ENCODE results near the gene P3H1.
"Not testable (repeated sequence)": the region's sequence is repeated elsewhere in the genome, so short reads cannot be mapped to it uniquely, and the experiment has no call there.

Gene P3H1

DNA sequence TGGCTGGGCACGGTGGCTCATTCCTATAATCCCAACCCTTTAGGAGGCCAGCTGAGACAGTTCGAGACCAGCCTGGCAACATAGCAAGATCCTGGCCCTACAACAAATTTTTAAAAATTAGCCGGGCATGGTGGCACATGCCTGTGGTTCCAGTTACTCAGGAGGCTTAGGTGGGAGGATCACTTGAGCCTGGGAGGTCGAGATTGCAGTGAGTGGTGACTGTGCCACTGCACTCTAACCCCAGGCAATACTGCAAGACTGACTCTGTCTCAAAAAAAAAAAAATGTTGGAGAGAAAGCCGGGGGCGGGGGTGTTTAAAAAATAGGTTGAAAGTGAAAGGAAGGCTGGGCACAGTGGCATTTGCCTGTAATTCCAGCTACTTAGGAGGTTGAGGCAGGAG is 43.3 kb downstream of the P3H1 start:
- no peak for DNase-seq

DNA sequence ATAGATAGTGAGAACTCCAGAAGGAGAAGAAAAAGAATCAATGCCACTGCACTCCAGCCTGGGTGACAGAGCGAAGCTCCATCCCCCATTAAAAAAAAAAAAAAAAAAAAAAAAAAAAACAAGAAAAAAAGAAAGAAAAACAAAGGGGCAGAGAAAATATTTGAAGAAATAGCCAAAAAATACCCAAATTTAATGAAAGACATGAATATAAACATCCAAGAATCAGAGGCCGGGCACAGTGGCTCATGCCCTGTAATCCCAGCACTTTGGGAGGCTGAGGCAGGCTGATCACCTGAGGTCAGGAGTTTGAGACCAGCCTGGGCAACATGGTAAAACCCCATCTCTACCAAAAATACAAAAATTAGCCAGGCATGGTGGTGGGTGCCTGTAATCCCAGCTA is 44.4 kb downstream of the P3H1 start:
- DNase-seq: not testable (repeated sequence)

DNA sequence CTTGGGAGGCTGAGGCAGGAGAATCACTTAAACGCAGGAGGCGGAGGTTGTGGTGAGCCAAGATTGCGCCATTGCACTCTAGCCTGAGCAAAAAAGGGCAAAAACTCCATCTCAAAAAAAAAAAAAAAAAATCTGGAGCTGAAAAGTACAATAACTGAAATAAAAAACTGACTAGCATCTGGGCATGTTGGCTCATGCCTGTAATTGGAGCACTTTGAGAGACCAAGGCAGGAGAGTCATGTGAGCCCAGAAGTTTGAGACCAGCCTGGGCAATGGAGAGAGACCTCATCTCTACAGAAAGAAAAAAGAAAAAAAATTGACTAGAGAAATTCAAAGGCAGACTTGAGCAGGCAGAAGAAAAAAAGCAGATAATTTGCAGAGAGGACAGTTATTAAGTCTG is 44.9 kb downstream of the P3H1 start:
- no peak for DNase-seq

DNA sequence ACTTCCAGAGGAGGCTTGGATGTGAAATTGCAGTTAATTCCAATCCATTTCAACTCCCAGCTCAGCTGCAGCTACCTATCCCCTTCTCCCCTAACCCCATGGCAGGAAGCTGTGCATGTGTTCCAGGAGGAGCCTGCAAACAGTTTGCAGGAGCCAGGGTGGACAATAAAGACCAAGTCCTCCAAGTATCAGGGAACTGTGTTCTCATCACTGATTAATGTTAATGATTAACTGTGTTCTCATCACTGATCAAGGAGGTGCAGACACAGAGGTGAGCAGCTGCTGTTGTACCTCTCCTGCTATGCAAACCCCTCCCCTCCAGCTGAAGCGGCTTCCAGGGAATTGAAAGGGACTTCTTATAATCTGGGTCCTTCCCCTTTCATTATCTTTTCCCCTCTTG is 46.0 kb downstream of the P3H1 start:
- no peak for DNase-seq

DNA sequence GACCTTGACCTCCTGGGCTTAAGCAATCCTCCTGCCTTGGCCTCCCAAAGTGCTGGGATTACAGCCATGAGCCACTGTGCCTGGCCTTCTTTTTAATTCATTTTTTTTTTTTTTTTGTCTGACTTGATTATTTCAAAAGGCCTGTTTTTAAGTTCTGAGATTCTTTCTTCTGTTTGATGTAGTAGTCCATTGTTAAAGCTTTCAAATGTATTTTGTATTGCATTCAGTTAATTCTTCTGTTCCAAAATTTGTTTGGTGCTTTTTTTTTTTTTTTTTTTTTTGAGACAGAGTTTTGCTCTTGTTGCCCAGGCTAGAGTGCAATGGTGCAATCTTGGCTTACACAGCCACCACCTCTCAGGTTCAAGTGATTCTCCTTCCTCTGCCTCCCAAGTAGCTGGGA is 52.4 kb downstream of the P3H1 start:
- not testable (repeated sequence) for DNase-seq

DNA sequence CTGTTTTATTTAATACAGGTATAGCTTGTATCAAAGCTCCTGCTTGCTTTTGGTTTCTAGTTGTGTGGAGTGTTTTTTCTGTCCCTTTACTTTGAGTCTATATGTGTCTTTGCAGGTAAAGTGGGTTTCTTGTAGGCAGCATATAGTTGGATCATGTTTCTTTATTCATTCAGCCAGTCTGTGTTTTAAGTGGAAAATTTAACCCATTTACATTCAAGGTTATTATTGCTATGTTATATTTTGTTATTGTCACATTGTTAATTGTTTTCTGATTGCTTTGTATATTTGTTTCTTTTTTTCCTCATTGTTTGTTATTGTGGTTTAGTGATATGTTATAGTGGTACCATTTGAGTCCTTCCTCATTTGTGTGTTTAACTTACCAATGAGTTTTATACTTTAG is 53.5 kb downstream of the P3H1 start:
- DNase-seq: no peak

DNA sequence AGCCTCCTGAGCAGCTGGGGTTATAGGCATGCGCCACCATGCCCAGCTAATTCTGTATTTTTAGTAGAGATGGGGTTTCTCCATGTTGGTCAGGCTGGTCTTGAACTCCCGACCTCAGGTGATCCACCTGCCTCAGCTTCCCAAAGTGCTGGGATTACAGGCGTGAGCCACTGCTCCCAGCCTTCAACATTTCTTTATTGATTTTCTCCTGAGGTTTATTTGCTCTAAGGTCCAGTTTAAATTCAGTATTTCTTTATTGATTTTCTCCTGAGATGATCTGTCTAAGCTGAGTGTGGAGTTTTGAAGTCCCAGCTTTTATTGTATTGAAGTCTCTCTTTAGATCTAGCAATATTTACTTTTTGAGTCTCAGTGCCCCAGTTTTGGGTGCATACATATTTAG is 54.0 kb downstream of the P3H1 start:
- not testable (repeated sequence) for DNase-seq

DNA sequence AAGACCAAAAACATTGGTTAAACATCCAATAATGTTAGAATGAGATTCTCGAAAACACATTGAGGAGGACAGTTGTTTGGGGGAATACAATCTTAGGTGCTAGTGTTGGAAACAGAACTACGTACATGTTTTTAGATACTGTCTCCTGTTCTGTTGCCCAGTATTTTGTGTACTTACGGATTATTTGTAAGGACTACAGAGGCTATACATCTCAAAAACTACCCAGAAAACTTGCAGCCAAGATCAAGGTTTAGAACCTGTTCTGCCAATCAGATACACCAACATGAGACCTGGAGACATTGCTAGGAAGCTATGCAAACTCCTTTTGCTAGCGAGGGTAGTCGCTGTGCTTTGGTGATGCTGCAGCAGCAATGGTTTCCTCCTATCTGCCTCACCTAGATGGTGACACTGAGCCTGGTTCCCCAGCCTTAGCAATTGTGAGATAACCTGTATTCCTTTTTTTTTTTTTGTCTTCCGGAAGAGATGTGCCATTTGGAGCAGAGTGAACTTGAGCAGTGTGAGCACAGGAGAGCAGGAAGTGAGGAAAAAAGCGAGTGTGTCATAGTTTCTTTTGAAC is 62.9 kb downstream of the P3H1 start:
- no peak for DNase-seq

DNA sequence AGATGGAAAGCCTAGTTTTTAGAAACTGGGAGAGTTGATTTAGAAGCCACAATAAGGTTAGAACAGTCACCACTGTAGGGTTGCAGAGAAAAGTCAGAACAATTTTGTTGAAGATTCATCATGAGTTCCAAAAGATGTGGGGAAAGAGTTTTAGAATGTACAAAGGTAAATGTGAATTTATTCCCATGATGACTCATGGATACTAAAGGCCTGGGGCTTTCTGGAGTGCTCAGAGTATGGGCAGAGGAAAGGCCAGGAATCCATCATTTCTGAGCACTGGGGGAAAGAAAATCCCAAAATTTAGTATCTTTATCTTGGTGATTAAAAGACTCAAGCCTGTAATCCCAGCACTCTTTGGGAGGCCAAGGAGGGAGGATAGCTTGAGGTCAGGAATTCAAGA is 66.8 kb downstream of the P3H1 start:
- DNase-seq: no peak

DNA sequence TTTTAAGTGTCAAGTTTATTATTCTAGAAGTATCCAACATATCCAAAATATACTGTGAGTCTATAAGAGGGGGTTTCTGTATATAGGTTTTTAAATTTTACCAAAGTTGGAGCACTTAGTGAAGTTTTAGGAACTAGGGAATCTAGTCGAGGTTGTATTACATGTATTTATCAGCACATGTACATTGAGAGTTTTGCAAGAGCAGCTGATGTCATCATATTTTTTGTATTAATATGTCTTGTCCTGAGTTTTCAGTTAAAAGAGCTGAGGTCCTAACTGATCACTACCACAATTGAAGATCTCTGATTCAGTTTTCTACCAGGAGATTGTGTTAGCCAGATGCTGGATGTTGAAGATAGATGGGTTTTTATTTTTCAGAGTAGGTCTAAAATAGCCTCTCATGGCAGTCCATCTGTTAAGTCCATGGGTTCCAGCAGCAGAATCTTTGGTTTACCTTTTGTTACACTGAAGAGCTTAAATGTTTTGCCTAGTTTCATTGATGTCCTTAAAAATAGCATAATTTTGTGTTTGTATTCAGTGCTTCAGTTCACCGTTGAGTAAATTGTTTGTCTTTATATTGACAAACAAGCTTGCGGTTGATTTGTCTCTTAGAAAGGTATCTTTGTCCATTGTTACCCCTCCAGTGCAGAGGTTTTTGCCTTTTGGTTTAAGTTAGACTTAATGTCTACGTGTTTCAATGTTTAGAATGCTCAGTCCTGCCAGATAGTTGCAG is 68.6 kb downstream of the P3H1 start:
- no peak for DNase-seq

Measured in activated CD4-positive, alpha-beta T cell treated with anti-CD3 and anti-CD28 coated beads, Interleukin-2, amount 50 U/mL, for 48 hours (primary cell).